ENCODE results near the gene CSRP2.

- TF ChIP-seq CTCF (IDR thresholded peaks at IDR 0.05) (no peak), POLR2A (IDR thresholded peaks at IDR 0.05) (no peak)
Observed at GRCh38 chr12:76859611-76860010, 19.2 kb downstream of the CSRP2 start.

Data from body of pancreas (tissue), 4 donors.